NCI-H2029 (cell line): ENCODE measurements around the gene ZNF556.

Experiments used
- DNase-seq: peaks from one replicate; lab custom pipeline; 2025; lab: John Stamatoyannopoulos, UW

The ZNF556 gene

GRCh38 chr19:2905918-2906519, 38.9 kb downstream of the ZNF556 start:
- no peak for DNase-seq

- DNase-seq = no peak
Measured at GRCh38 chr19:2906631-2907195, 39.6 kb downstream of the ZNF556 start.

- no peak for DNase-seq
Measured at GRCh38 chr19:2912306-2912705, 45.2 kb downstream of the ZNF556 start.

DNA sequence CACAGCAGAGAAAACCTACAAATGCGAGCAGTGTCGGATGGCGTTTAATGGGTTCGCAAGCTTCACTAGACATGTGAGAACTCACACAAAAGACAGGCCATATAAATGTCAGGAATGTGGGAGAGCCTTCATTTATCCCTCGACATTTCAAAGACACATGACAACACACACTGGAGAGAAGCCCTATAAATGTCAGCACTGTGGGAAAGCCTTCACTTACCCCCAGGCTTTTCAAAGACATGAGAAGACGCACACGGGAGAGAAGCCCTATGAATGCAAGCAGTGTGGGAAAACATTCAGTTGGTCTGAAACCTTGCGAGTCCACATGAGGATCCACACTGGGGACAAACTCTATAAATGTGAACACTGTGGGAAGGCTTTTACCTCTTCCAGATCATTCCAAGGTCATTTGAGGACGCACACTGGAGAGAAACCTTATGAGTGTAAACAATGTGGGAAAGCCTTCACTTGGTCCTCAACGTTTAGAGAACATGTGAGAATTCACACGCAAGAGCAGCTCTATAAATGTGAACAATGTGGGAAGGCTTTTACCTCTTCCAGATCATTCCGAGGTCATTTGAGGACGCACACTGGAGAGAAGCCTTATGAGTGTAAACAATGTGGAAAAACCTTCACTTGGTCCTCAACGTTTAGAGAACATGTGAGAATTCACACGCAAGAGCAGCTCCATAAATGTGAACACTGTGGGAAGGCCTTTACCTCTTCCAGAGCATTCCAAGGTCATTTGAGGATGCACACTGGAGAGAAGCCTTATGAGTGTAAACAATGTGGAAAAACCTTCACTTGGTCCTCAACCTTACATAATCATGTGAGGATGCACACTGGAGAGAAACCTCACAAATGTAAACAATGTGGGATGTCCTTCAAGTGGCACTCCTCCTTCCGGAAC, 50.4 kb downstream of the ZNF556 start:
- DNase-seq = no peak

GRCh38 chr19:2922987-2923386, 55.9 kb downstream of the ZNF556 start:
- DNase-seq = peak; percentile 9

GRCh38 chr19:2923510-2923909, 56.4 kb downstream of the ZNF556 start:
- peak; percentile 52 for DNase-seq

GRCh38 chr19:2926341-2927031, 59.4 kb downstream of the ZNF556 start:
- DNase-seq = no peak

DNA sequence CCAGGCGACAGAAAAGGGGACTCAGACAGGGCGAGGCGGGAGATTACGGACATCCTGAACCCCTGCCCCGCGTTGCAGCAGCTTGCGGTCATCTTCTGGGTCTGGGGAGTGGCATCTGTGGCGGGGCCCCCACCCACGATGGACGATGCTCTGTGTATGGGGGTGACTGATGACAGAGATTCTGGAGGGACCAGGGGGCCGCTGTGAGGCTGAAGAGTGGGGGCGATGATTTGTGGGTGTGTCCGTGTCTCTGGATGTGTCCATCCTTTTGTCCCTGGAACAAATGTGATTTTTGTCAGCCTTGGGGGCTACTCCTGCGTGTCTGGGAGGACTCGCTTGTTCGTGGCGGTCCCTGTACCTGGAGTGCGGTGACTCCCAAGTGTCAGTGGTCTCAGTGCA, 59.9 kb downstream of the ZNF556 start:
- no peak for DNase-seq
